Stomach (tissue), 4 donors: ENCODE measurements around the gene PDCD2.

Experiments
- EP300 ChIP-seq: sonication (generic); formaldehyde crosslinking; IDR thresholded peaks from one replicate; pipeline ENCODE4 v1.6.1; 2017; ENCODE audit warnings: antibody characterized with exemption
- POLR2A ChIP-seq, 4 donors: fragments of 450-650 bp; IDR thresholded peaks; one replicate each; pipeline ENCODE4 v1.6.1; 2016; ENCODE audit warnings: antibody characterized with exemption in 4 of 4, control low read depth in 2 of 4, mild to moderate bottlenecking in 1 of 4, moderate library complexity in 1 of 4
- TF ChIP-seq, protein P1 (sequence below), 7 experiments: fragments of 450-650 bp in 4 of 7; fragments of 200-600 bp in 3 of 7; sonication (generic) in 3 of 7; IDR thresholded peaks; one replicate each; pipeline ENCODE4 v1.5.1; 2016 to 2019; ENCODE audit warnings: antibody characterized with exemption in 7 of 7, control low read depth in 2 of 7, mild to moderate bottlenecking in 1 of 7

DNA sequence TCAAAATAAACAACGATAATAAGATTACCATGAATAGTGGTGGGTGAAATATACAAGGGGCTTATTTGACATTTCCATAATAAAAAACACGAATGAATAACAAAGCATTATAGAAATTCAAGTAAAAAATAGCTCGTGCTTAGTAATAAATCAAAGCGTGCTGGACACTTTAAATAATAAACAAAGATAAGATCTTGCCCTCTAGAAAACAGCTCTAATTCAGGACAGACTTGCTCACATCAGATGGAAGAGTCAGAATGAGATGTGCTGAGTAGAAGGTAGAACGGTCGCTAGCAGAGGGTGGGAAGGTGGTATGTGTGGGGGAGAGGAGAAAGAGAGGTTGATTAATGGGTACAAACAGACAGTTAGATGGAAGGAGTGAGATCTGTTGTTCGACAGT lies 58.6 kb downstream of the PDCD2 start:
- TF ChIP-seq, protein P1, sequence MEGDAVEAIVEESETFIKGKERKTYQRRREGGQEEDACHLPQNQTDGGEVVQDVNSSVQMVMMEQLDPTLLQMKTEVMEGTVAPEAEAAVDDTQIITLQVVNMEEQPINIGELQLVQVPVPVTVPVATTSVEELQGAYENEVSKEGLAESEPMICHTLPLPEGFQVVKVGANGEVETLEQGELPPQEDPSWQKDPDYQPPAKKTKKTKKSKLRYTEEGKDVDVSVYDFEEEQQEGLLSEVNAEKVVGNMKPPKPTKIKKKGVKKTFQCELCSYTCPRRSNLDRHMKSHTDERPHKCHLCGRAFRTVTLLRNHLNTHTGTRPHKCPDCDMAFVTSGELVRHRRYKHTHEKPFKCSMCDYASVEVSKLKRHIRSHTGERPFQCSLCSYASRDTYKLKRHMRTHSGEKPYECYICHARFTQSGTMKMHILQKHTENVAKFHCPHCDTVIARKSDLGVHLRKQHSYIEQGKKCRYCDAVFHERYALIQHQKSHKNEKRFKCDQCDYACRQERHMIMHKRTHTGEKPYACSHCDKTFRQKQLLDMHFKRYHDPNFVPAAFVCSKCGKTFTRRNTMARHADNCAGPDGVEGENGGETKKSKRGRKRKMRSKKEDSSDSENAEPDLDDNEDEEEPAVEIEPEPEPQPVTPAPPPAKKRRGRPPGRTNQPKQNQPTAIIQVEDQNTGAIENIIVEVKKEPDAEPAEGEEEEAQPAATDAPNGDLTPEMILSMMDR (IDR thresholded peaks at IDR 0.05), result no peak
- no peak for TF ChIP-seq EP300
- no peak for TF ChIP-seq POLR2A (IDR thresholded peaks at IDR 0.05)
